CD4-positive, alpha-beta T cell treated with Interleukin-1 beta for 1 hour (primary cell): ENCODE data around the gene SOX5.
"Not testable (repeated sequence)": the region's sequence is repeated elsewhere in the genome, so short reads cannot be mapped to it uniquely, and the experiment has no call there.

Experiments used
- DNase-seq, 2 donors: peaks; one replicate each; pipeline ENCODE4 v3.0.0-alpha.2; 2020 to 2022

The SOX5 gene

GRCh38 chr12:23899434-23899833 lies 50.0 kb downstream of the SOX5 start:
- no peak for DNase-seq

GRCh38 chr12:23898121-23898520 lies 51.3 kb downstream of the SOX5 start:
- no peak for DNase-seq

- no peak for DNase-seq
Observed at GRCh38 chr12:23895792-23896218, 53.7 kb downstream of the SOX5 start.

GRCh38 chr12:23893611-23894010 lies 55.9 kb downstream of the SOX5 start:
- DNase-seq = no peak

- DNase-seq = no peak
Observed at GRCh38 chr12:23891115-23891514, 58.4 kb downstream of the SOX5 start.

- no peak for DNase-seq
Observed at GRCh38 chr12:23889069-23889440, 60.4 kb downstream of the SOX5 start.

- no peak for DNase-seq
Observed at GRCh38 chr12:23888396-23889068, 60.9 kb downstream of the SOX5 start.

GRCh38 chr12:23887055-23887835 lies 62.2 kb downstream of the SOX5 start:
- DNase-seq = no peak

- no peak for DNase-seq
Observed at GRCh38 chr12:23885394-23885793, 64.1 kb downstream of the SOX5 start.

- no peak for DNase-seq
Observed at GRCh38 chr12:23884909-23885308, 64.6 kb downstream of the SOX5 start.

GRCh38 chr12:23880988-23881387 lies 68.5 kb downstream of the SOX5 start:
- no peak for DNase-seq

GRCh38 chr12:23876618-23877017 lies 72.9 kb downstream of the SOX5 start:
- DNase-seq = not testable (repeated sequence)

- DNase-seq = no peak
Observed at GRCh38 chr12:23867794-23868193, 81.7 kb downstream of the SOX5 start.

GRCh38 chr12:23862701-23863100 lies 86.8 kb downstream of the SOX5 start:
- no peak for DNase-seq

- DNase-seq = no peak
Observed at GRCh38 chr12:23860019-23860418, 89.5 kb downstream of the SOX5 start.

GRCh38 chr12:23857178-23857577 lies 92.3 kb downstream of the SOX5 start:
- no peak for DNase-seq

- DNase-seq = no peak
Observed at GRCh38 chr12:23855813-23856212, 93.7 kb downstream of the SOX5 start.

GRCh38 chr12:23854598-23854997 lies 94.9 kb downstream of the SOX5 start:
- no peak for DNase-seq

- no peak for DNase-seq
Observed at GRCh38 chr12:23853640-23854039, 95.8 kb downstream of the SOX5 start.

GRCh38 chr12:23851602-23852001 lies 97.9 kb downstream of the SOX5 start:
- DNase-seq = no peak

GRCh38 chr12:23847857-23848256 lies 101.6 kb downstream of the SOX5 start:
- no peak for DNase-seq

GRCh38 chr12:23843958-23844357 lies 105.5 kb downstream of the SOX5 start:
- DNase-seq = no peak

- no peak for DNase-seq
Observed at GRCh38 chr12:23834076-23834475, 115.4 kb downstream of the SOX5 start.

GRCh38 chr12:23831739-23832138 lies 117.7 kb downstream of the SOX5 start:
- DNase-seq = no peak

GRCh38 chr12:23830210-23830609 lies 119.3 kb downstream of the SOX5 start:
- no peak for DNase-seq
